Right lobe of liver (tissue), 6 donors: ENCODE results near the gene SLC39A11. TPM values are rescaled to one million over a fixed set of nuclear protein-coding genes. Genes with fewer than 3 reads are reported as not detected.

Source experiments
- ATAC-seq, 4 donors: fragments of 200-7000 bp; cut with Tn5 transposase; one replicate each; pipeline ENCODE4 v1.9.1; 2020; ENCODE audit warnings: mild to moderate bottlenecking in 4 of 4, moderate library complexity in 4 of 4
- DNase-seq, 3 donors: peaks; one replicate each; pipeline ENCODE4 v3.0.0-alpha.2; 2020
- H3K27ac ChIP-seq, 3 donors: fragments of 200-600 bp; one replicate each; pipeline ENCODE4 v1.8.0; 2022
- H3K27me3 ChIP-seq, 2 donors: fragments of 200-600 bp; one replicate each; pipeline ENCODE4 v1.8.0; 2022
- H3K36me3 ChIP-seq, 4 donors: fragments of 200-600 bp; sonication (generic) in 1 of 4; one replicate each; pipeline versions ENCODE4 v1.5.1 to v1.8.0; 2017 to 2022; ENCODE audit warnings: control low read depth in 1 of 4
- H3K4me1 ChIP-seq, 4 donors: fragments of 200-600 bp; sonication (generic) in 1 of 4; one replicate each; pipeline versions ENCODE4 v1.5.1 to v1.8.0; 2017 to 2022; ENCODE audit warnings: control low read depth in 1 of 4
- H3K4me3 ChIP-seq, 3 donors: fragments of 200-600 bp; one replicate each; pipeline ENCODE4 v1.8.0; 2022
- H3K9me3 ChIP-seq, 4 donors: fragments of 200-600 bp; sonication (generic) in 1 of 4; one replicate each; pipeline versions ENCODE4 v1.5.1 to v1.8.0; 2017 to 2022; ENCODE audit warnings: control low read depth in 1 of 4
- CTCF ChIP-seq, 4 donors: fragments of 200-600 bp in 3 of 4; fragments of 450-650 bp in 1 of 4; IDR thresholded peaks; one replicate each; pipeline versions ENCODE4 v1.5.1 to v1.8.0; 2016 to 2022; ENCODE audit warnings: antibody characterized with exemption in 4 of 4, mild to moderate bottlenecking in 2 of 4
- POLR2A ChIP-seq: fragments of 450-650 bp; IDR thresholded peaks from one replicate; pipeline ENCODE4 v1.6.1; 2017; ENCODE audit warnings: antibody characterized with exemption, mild to moderate bottlenecking
- WGBS: methylation state at CpG from one replicate; pipeline ENCODE4 v1.1.6; 2018; ENCODE audit warnings: low coverage, low lambda C conversion rate; ENCODE audit not compliant: insufficient coverage; ENCODE audit errors: missing lambda C conversion rate; 5-methylcytosine and 5-hydroxymethylcytosine counted together
- intact Hi-C, 2 donors: fragments of 100-400 bp; cut with DNase I; formaldehyde crosslinking; loops; one replicate each; pipeline versions ENCODE4 v1.11.2 to v1.14.1; 2022
- total RNA-seq, 6 experiments: library from RNA; depleted of rRNA in 2 of 6; stranded (reverse); fragments of >200 nt in 2 of 6; fragmentation: NEBNext Ultra II Directional in 3 of 6; extraction: Animal tissue kit (Norgen Biotek cat#: 25700) in 3 of 6; gene quantifications; one replicate each; pipeline versions ENCODE4 v1.1.0 to v1.2.4, GENCODE V29; 2016 to 2023
- donor health status: DM: no; HTN: yes; CAD: no.
- donor health status: DM: no; HTN: no; CAD: no.
- donor health status: DM: no; HTN: no; CAD: no.
- donor health status: DM: no; HTN: yes; CAD: no.
- donor health status: DM: no; HTN: yes; CAD: no.

SLC39A11 gene
- total RNA-seq, 6 experiments from 2014 or later = 25.4 to 49.6 (median 39.3) TPM

DNA sequence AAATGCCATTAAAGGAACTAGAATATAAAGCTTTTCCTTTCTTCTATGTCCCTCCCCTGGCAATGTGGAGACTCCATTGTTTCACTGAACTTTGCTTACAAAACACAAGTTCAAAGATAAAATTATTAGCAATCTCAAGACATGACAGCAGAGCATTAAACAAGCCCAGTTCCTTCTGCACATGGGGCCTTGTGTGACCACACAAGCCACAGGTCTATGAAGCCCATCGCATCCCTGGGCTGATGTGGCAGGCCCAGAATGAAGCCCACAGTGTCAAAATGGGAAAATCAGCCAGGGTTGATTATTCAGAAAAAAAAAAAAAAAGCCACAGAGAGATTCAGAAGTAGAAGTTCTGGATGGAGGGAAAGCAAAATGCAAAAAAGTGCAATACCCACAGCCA, 12.9 kb upstream of the SLC39A11 start:
- intact Hi-C loops = no loop called here
- DNase-seq (no peak), ATAC-seq (no peak)
- TF ChIP-seq CTCF (IDR thresholded peaks at IDR 0.05) (no peak), POLR2A (no peak)
- no peak overlapping the region for H3K4me3 ChIP-seq
- no peaks in the 10 kb centered on the region for H3K36me3 ChIP-seq
- no peaks in the 10 kb centered on the region for H3K4me1 ChIP-seq
- H3K27ac ChIP-seq = no peak overlapping the region
- 58% methylated on average over 1 of the region's 1 CpG for WGBS
- H3K27me3 ChIP-seq = no peaks in the 10 kb centered on the region
- H3K9me3 ChIP-seq = no peaks in the 10 kb centered on the region

GRCh38 chr17:73104450-73104849, 12.0 kb upstream of the SLC39A11 start:
- no peak for TF ChIP-seq POLR2A
- TF ChIP-seq CTCF (IDR thresholded peaks at IDR 0.05) = no peak
- H3K9me3 ChIP-seq = no peaks in the 10 kb centered on the region
- intact Hi-C loops = no loop called here
- WGBS = 67% methylated on average over 1 of the region's 3 CpGs
- H3K4me3 ChIP-seq = no peak overlapping the region
- ATAC-seq (no peak), DNase-seq (no peak)
- H3K27me3 ChIP-seq = no peaks in the 10 kb centered on the region
- H3K36me3 ChIP-seq = no peaks in the 10 kb centered on the region
- no peaks in the 10 kb centered on the region for H3K4me1 ChIP-seq
- H3K27ac ChIP-seq = no peak overlapping the region

DNA sequence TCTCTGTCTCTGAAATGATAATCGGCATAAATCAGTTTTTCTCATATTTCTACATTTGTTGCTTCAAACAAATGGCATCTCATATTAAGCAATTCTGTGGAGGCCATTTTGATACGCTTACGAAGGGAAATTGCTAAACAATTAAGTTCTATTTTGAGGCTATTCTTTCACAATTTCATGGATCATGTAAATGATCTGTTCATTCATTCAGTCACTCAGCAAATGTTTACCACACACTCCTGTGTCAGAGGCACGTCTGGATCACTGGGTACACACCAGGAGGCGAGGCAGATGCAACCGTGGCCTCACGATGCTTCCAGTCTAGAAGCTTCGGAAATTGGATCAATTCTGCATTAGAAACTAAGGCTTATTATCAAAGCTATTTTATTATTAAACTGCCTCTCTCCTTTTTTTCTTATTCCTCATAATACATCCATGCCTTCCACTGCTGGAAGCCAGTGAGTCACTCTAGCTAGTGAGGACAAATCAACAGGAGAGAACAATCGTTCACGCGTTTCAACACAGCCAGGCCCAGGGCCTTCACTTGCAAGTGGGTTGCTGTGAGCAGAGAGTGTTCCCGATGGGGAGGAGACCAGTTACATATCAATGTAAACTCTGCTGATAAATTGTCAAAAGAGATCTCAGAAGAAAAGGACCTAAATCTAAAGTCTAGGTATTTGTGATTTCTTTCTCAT, 11.3 kb upstream of the SLC39A11 start:
- Histone ChIP-seq H3K27ac (no peak overlapping the region), H3K4me3 (no peak overlapping the region), H3K36me3 (no peaks in the 10 kb centered on the region), H3K4me1 (no peaks in the 10 kb centered on the region), H3K9me3 (no peaks in the 10 kb centered on the region), H3K27me3 (no peaks in the 10 kb centered on the region)
- ATAC-seq = no peak
- TF ChIP-seq CTCF (IDR thresholded peaks at IDR 0.05) (no peak), POLR2A (no peak)
- intact Hi-C loops = no loop called here
- DNase-seq = no peak
- 71% methylated on average over 12 of the region's 12 CpGs for WGBS

DNA sequence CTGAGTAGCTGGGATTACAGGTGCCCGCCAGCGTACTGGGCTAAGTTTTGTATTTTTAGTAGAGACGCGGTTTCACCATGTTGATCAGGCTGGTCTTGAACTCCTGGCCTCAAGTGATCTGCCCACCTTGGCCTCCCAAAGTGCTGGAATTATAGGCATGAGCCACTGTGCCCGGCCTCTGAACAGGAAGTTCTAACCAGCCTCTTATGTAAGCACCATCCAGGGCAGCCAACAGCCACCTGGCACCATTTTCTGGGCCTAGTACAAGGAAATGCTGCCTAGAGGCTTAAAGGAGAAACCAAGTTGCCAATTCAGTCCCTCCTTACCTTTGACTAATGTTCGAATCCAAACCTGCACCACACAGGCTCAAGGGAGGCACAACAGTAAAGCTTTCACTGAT, 8.5 kb upstream of the SLC39A11 start:
- intact Hi-C loops = no loop called here
- H3K4me1 ChIP-seq = no peaks in the 10 kb centered on the region
- no peaks in the 10 kb centered on the region for H3K36me3 ChIP-seq
- WGBS = 78% methylated on average over 3 of the region's 6 CpGs
- ATAC-seq = no peak
- H3K9me3 ChIP-seq = no peaks in the 10 kb centered on the region
- no peak for TF ChIP-seq CTCF (IDR thresholded peaks at IDR 0.05)
- TF ChIP-seq POLR2A = no peak
- H3K4me3 ChIP-seq = no peak overlapping the region
- no peaks in the 10 kb centered on the region for H3K27me3 ChIP-seq
- DNase-seq = no peak
- H3K27ac ChIP-seq = no peak overlapping the region

DNA sequence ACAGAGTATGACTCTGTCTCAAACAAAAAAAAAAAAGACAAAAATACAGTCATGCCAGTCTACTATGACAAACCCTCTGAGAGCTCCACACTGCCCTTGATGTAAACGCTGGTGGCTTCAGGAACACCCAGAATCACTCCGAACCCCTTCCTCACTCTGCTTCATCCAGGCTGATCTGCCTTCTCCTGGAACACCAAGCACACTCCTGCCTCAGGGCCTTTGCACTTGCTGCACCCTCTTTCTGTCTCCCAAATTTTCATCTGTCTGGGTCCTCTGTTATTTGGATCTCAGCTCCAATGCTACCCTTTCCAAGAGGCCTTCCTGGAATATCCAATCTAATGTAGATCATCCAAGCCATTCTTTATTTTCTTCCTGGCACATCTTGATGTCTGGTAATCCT, 7.9 kb upstream of the SLC39A11 start:
- no peak for TF ChIP-seq POLR2A
- no peak for TF ChIP-seq CTCF (IDR thresholded peaks at IDR 0.05)
- H3K27ac ChIP-seq = no peak overlapping the region
- 70% methylated on average over 2 of the region's 2 CpGs for WGBS
- H3K4me1 ChIP-seq = no peaks in the 10 kb centered on the region
- no peaks in the 10 kb centered on the region for H3K9me3 ChIP-seq
- DNase-seq = no peak
- no peak overlapping the region for H3K4me3 ChIP-seq
- intact Hi-C loops = no loop called here
- ATAC-seq = no peak
- H3K36me3 ChIP-seq = no peaks in the 10 kb centered on the region
- H3K27me3 ChIP-seq = no peaks in the 10 kb centered on the region
